ENCODE data around the gene CREB3L2. TPM values are rescaled to one million over a fixed set of nuclear protein-coding genes. Genes with fewer than 3 reads are reported as not detected.

CREB3L2 gene
- total RNA-seq, 2 experiments from 2014 or later, result 22.7 to 79.0 TPM

DNA sequence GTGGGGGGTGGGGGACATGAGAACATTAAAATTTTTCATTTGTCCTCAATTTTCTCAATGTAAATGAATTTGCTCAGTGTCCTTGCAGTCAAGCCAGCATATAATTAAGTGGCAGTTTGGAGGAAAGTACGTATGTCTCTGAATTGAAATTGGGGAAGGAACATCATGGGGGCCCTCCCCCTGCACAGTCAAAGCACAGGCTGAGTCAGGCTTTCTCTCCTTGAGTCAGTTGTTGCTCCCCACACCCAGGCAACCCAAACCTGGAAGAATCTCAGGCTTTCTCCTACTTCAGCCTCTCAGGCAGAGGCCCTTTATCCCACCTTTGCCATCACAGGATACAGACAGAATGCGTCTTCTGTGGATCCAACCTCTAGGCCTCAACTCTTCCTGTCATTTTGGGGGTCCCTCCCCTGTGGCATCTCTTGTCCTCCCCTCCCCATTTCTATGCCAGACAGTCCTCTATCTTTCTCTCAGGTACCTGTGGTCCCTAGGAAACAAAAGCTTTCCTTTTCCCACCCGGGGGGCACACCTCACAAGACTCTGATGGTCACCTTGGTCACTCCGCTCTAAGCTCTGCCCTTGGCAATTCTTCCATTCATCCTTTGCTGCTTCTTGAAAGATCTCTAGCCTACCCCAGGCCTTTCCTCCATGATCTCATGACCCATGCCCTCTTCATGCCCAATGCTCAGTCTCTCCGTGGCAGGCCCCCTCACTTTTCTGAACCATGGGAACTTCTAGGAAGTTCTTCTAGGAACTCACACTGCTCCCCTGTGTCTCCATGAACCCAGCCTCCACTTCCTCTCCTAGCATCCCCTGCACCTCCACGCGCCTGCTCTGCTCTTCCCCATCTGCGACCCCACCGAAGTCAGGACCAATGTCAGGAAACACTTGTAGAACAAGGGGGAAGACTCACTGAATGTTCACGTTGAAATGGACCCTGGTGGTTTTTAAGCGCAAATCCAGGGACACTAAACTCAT lies 40.4 kb downstream of the CREB3L2 start:
- Histone ChIP-seq H2AFZ (ENCODE audit: low read length) (no peak overlapping the region), H3K36me3 (ENCODE audit: insufficient read depth, low read length) (peaks cover 16% of the 10 kb centered on the region), H3K79me2 (ENCODE audit: insufficient read depth, low read depth, low read length) (peaks cover 8% of the 10 kb centered on the region; the same call in 1 of the 2 replicates), H3K9me2 (ENCODE audit: insufficient read depth, low read length) (no peaks in the 10 kb centered on the region), H3K9me3 (ENCODE audit: low read length) (no peaks in the 10 kb centered on the region), H3K27ac (ENCODE audit: low read depth, low read length, poor library complexity, severe bottlenecking) (no peak overlapping the region), H3K4me3 (ENCODE audit: low read depth, low read length, poor library complexity, severe bottlenecking) (no peak overlapping the region), H4K20me1 (ENCODE audit: insufficient read depth, low read length) (no peaks in the 10 kb centered on the region), H3K4me1 (ENCODE audit: insufficient read depth, low read length, poor library complexity, severe bottlenecking) (peaks cover 14% of the 10 kb centered on the region), H3K4me2 (ENCODE audit: low read length) (no peak overlapping the region)
- intact Hi-C loops (cut with micrococcal nuclease; ENCODE audit: unreplicated experiment), result no loop called here
- ChIA-PET CTCF (ENCODE audit: unreplicated experiment) (interaction anchor here (0.6 kb wide), 1 partner anchor 24 kb away, joined by 4 read pairs; no protein-coding TSS in a partner anchor), POLR2A (interaction anchor here (0.7 to 2.5 kb wide), 2 partner anchors 13 to 129 kb away, joined by 3 to 7 read pairs; no protein-coding TSS in a partner anchor)
- no peak for TF ChIP-seq CTCF (conservative IDR thresholded peaks at IDR 0.05; ENCODE audit: low read length)
- TF ChIP-seq EZH2phosphoT487 (IDR thresholded peaks at IDR 0.05; ENCODE audit: borderline replicate concordance, low read depth, low read length), result no peak
- no TSS peak for BruUV-seq (replicated peaks)
- no peak for DNase-seq (ENCODE audit: low spot score)

GRCh38 chr7:137960020-137960419 lies 41.9 kb downstream of the CREB3L2 start:
- BruUV-seq (replicated peaks), result no TSS peak
- H3K4me3 ChIP-seq (ENCODE audit: low read depth, low read length, poor library complexity, severe bottlenecking), result no peak overlapping the region
- peaks cover 14% of the 10 kb centered on the region for H3K4me1 ChIP-seq (ENCODE audit: insufficient read depth, low read length, poor library complexity, severe bottlenecking)
- no peaks in the 10 kb centered on the region for H3K79me2 ChIP-seq (ENCODE audit: insufficient read depth, low read depth, low read length)
- no peak overlapping the region for H3K27ac ChIP-seq (ENCODE audit: low read depth, low read length, poor library complexity, severe bottlenecking)
- H3K4me2 ChIP-seq (ENCODE audit: low read length), result no peak overlapping the region
- no peak for DNase-seq (ENCODE audit: low spot score)
- TF ChIP-seq EZH2phosphoT487 (IDR thresholded peaks at IDR 0.05; ENCODE audit: borderline replicate concordance, low read depth, low read length) (no peak), CTCF (conservative IDR thresholded peaks at IDR 0.05; ENCODE audit: low read length) (no peak)
- POLR2A ChIA-PET, result no interaction called here
- no peaks in the 10 kb centered on the region for H3K9me2 ChIP-seq (ENCODE audit: insufficient read depth, low read length)
- CTCF ChIA-PET (ENCODE audit: unreplicated experiment), result no interaction called here
- no peaks in the 10 kb centered on the region for H3K9me3 ChIP-seq (ENCODE audit: low read length)
- H4K20me1 ChIP-seq (ENCODE audit: insufficient read depth, low read length), result no peaks in the 10 kb centered on the region
- H3K36me3 ChIP-seq (ENCODE audit: insufficient read depth, low read length), result peaks cover 16% of the 10 kb centered on the region
- no peak overlapping the region for H2AFZ ChIP-seq (ENCODE audit: low read length)
- intact Hi-C loops (cut with micrococcal nuclease; ENCODE audit: unreplicated experiment), result no loop called here

All from OCI-LY7 (cell line).